OCI-LY7 (cell line): ENCODE data around the gene TP53TG3D. TPM values are rescaled to one million over a fixed set of nuclear protein-coding genes. Genes with fewer than 3 reads are reported as not detected.

ENCODE experiments used
- small RNA-seq: library from RNA; depleted of rRNA; stranded (forward); fragments of <200 nt; gene quantifications from one replicate; pipeline ENCODE3, GENCODE V24; 2014
- total RNA-seq, 2 experiments: library from RNA; depleted of rRNA in 1 of 2; stranded (reverse); fragments of >200 nt in 1 of 2; shearing (Covaris generic) in 1 of 2; gene quantifications; 2 replicates each; pipeline ENCODE4 v1.2.3, GENCODE V29; 2014 to 2022

Gene TP53TG3D
- total RNA-seq, 2 experiments from 2014 or later: not detected

Small RNAs within 50 kb of the gene (small RNA-seq; reads per million reads assigned to genes)
- gene AC133485.1 (not detected), gene AC140878.1 (not detected)
